ENCODE data around the gene FAM221B.

Gene FAM221B, protein sequence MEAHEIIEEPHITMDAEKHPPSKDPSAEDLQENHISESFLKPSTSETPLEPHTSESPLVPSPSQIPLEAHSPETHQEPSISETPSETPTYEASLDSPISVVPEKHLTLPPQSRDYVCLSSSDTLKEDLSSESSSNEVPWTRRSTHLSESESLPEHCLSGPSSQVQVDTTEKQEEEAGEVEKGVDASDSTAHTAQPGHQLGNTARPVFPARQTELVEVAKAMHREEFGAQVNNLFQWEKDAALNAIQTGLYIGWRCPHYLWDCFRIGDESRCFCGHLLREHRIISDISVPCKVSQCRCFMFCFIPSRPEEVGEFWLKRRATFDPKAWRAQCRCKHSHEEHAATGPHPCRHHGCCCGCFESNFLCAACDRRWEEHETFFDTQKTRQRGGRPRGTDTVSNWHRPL

DNA sequence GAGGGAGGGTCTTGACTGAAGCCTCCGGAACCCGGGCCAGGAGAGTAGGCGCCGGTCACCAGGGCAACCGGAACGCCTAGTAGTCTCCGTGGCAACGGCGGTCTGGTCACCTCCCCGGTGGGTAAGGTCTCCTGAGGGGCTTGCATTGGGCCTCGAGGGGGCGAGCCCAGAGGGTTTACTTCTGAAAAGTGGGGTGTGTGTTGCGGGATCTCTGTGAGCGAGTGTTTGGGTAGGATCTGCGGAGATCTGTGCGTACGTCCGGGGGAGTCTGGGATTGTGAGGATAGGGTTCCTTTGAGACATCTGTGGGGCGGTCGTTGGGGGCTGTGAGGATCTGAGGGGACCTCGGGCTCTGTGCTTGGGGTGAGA is at the start of gene FAM221B:
FAM221B (minus strand) TSS at position 17 of the 368 bp plus-strand sequence. CDS start 2,571 bp downstream, outside the sequence.
- DNase-seq = peak in 6 of 56 donors; percentile 40 to 78 (median 60)

GRCh38 chr9:35872505-35872904 is 44.0 kb upstream of the FAM221B start:
- no peak for DNase-seq

DNA sequence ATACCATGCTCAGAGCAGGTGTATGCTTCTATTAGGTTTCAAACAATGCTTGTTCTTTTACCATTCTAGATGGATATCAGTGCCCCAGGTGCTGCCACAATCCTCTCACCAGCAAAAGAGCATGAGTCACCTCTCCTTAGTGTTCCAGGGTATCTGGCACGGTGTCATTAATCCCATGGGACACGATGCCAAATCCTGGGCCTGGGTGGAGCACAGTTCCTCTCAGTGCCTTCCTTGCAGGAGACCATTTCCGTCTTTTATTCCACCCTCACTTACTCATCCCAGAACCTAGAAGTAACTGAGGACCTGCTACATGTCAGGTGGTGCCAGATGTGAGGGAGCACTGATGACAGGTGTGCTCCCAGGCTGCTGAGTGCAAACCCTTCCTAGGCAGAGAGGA is 43.0 kb upstream of the FAM221B start:
- DNase-seq = no peak

- DNase-seq = no peak
These were observed 41.9 kb upstream of the FAM221B start, which contains the start of gene OR13J1 for GRCh38 chr9:35870351-35870923. TSS of gene OR13J1 (minus strand) at chr9:35870401. CDS start at chr9:35870401, 0 bp downstream.

- no peak for DNase-seq
These were observed 41.2 kb upstream of the FAM221B start for GRCh38 chr9:35869621-35870216.

GRCh38 chr9:35868933-35869332 is 40.4 kb upstream of the FAM221B start:
- no peak for DNase-seq

GRCh38 chr9:35867538-35867937 is 39.0 kb upstream of the FAM221B start:
- DNase-seq = no peak

DNA sequence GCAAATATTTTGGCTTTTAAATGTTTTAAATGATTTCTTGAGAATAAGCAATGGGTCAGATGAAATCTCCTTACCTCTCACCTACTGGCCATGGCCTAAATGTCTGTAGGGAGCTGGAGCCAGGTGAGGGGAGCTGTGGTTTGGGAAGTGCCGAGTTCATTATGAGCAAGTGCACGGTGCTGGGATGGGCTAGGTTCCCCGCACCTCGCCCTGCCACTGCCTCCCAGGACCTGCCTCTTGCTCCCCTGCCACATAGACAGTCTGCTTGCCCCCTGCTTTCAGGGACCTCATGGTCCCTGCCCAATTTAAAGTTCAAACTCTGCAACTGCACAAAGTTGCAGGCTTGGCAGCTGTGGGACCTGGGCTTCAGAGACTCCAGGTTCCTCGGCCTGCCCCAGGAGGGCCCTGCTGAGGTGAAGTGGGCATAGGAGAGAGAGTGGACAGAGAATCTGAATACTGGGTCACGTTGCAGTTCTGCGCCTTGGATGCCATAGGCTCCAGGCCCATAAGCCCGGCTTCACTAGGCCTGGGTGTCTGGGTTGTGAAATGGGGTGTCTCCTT is 36.2 kb upstream of the FAM221B start:
- no peak for DNase-seq

GRCh38 chr9:35863583-35863982 is 35.1 kb upstream of the FAM221B start:
- no peak for DNase-seq

- DNase-seq = no peak
These were observed 33.8 kb upstream of the FAM221B start for GRCh38 chr9:35862328-35862727.

DNA sequence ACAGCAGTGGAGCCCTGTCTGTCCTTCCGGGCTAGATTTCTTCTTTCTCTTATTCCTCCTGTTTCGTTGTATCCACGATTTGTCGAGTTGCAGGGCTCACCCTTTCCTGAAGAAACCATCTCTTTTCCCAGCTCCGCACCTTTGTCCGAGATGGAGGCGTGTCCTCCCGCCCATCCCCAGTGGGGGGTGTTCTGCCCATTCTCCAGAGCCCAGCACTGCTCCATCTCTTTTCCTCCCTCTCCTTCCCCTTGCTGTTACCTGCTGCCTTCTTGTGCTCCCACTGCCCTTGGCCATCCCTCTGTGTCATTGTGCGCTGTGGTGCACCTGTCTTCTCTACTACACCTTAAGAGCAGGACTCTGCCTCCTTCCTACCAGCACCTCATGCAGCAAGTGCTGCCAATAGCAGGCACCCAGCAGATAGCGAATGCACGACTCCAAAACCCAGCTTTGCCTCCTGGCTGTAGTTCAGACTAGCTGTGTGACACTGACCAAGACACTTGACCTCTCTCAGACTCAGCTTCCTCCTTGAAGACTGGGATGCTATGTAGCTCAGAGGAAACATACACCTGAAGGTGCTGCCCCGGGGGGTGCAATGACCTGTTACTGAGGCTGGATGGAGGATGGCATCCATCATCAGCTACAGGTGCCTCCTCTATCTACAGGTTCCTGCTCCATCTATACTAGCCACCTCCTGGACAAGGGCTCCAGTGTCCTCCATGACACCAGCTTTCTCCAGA is 32.8 kb upstream of the FAM221B start:
- no peak for DNase-seq

DNA sequence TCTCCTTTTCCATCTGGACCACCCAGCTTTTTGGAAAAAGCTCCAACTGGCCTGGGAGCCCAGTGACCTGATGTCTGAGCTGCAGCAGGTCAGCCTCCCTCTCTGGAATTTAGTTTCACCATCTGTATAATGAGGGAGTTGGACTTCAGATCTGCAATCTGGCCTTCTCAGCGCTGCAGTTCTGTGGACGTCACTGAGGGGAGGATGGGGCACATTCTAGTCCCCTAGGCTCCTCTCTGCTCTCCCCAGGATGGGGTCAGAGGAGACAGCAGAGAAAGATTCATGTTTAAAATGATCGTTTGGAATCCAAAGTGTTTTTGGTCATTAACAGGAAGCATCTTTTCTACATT is 31.4 kb upstream of the FAM221B start:
- no peak for DNase-seq

- DNase-seq = no peak
These were observed 30.9 kb upstream of the FAM221B start for GRCh38 chr9:35859310-35859989.

DNA sequence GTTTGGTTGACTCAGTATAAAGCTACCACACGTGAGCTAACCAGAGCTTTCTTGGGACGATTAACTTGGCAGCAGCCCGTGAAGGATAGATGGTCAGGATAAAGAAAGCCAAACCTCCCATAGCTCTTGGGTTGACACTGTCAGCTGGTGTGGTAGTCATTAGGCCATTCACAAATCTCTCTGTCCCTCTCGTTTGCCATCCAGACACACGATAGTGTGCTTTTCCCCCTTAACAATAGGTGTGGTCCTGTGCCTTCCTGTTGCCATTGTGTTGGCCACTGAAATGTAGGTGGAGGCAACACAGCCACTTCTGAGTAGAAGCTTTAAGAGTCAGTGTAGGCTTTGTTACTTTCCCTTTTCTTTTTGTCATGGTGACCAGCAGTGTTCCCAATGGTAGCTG is 29.9 kb upstream of the FAM221B start:
- DNase-seq = no peak

DNA sequence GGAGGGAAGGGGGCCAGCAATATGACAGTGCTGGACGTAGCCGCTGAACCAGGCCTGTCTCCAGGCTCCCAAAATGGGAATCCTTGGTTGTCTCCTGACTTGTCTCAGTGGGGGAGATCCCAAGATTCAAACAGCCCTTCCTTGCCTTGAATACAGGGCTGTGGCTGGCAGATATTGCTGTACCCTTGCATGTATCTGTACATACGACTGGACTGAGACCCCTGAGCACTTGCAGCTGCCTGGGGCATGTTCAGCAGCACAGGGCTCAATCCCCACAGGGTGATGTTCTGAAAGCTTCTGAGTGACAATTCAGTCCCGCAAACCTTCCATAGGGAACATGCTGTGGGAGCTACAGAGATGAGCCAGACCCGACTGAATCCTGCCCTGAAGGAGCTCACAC is 28.4 kb upstream of the FAM221B start:
- DNase-seq = no peak

DNA sequence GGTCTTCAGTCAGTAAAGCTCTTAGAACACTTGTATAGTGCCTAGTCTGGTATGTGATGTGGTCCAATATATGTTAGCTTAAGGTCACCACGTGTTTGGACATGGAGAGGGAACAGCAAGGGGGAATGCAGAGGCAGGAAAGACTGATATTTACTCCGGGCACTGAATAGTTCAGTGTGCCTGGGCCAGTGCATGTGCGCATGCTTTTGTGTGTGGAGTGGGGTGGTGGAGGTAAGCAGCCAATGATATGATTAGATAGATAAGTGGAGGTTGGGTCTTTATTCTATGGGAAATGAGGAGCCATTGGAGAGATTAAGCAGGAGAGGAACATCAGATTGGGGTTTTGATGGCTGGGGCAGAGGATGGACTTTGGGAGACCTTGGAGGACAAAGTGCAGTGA is 27.7 kb upstream of the FAM221B start:
- DNase-seq = no peak

DNA sequence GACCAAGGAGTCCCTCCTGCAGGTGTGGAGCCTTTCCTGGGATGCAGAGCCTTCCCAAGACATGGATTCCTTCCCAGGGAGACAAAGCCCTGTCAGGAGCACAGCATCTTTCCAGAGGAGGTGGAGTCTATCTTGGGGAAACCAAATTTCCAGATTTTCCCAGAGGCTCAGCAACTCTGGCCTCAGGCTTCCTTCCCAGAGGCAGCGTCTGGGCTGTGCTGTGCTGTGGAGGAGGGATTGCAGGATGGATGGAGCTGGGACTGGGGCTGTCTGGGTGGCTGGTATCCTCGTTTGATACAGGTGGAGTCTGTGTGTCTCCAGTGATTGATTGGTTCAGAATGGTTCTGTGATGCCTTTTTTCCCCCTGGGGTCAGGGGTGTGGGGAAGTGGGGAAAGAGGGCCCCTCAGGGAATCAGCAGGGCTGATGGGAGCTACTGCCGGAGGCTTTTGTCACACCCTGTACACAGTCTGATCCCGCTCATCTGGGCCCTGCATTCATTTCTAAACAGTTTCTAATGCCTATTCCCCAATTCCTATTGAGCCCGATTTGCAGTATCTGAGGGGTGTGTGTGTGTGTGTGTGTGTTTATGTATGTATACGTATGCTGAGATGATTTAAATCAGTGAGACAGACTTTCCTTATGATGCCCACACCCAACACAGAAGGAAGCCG is 25.7 kb upstream of the FAM221B start:
- no peak for DNase-seq

- no peak for DNase-seq
These were observed 24.6 kb upstream of the FAM221B start for GRCh38 chr9:35852876-35853865.

DNA sequence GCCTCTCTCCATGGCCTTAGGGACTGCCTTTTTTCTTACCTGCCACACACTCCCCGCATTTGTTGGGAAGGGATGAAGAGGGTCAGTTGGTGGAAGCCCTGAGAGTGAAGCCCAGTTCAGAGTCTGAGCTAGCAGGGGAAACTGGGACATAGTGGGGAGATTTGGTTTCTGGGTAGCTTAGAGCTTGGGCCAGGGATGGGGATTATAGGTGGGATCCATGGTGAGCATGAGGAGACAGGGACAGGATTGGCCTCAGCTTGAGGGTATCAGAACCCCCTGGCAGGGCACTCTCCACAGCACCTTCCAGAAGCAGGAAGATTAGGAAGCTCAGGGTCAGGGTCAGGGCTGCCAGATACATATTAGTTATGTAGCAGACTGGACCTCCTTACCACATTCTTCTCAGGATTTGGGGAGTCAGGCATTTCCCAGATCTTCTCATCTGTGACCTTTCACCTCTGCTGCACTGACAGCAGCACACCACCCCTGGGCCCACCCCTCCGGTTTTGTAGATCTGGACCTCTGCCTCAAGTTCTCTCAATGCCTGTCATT is 23.8 kb upstream of the FAM221B start:
- no peak for DNase-seq

Measured in nucleus accumbens (tissue), 56 donors.